HG02610 (cell line): ENCODE measurements around the gene COL5A1.
"Not testable (repeated sequence)": the region's sequence is repeated elsewhere in the genome, so short reads cannot be mapped to it uniquely, and the experiment has no call there.

Experiments used
- ATAC-seq: cut with Tn5 transposase; IDR thresholded peaks from one replicate; pipeline ENCODE4 v1.9.1; 2021; ENCODE audit warnings: mild to moderate bottlenecking, moderate library complexity; ENCODE audit not compliant: unreplicated experiment

The COL5A1 gene

GRCh38 chr9:134688661-134689320 lies 47.2 kb downstream of the COL5A1 start:
- no peak for ATAC-seq

DNA sequence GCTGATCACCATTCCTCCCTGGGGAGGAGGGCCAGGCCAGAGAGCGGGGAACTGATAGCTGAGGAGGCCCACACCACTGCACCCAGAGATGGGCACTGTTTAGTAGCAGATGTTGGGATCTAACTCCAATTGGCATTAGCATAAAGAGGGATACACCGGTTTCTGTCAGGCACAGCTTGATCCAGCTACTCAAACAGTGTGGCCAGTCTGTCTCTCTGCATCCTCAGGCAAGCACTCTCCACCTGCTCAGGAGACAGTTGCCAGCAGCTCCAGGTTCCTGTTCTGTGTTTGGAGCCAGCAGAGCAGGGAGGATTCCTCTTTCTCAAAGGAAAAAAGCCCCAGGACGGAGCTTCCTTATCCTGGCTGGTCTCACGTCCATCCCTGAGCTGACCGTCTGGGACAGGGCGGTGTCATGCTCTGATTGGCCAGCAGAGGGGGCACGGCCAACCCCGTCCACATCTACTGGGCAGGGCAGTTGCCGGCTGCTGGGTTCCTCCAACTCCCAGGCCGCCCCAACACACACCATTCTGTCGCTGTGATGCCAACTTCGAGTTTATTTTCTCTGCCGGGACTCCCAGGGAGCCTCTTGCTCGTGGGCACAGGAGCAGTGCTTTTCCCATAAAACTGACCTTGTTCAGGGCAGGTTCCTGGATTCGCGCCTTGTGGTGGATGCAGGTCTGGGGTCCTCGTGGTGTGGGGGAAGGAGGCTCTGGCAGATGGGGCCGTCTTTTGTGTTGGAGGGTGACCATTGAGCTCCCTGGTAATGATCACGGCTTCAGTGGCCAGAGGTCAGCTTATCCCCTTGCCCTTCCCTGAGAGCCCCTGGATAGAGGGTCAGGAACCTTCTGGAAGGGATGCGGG lies 47.9 kb downstream of the COL5A1 start:
- no peak for ATAC-seq

DNA sequence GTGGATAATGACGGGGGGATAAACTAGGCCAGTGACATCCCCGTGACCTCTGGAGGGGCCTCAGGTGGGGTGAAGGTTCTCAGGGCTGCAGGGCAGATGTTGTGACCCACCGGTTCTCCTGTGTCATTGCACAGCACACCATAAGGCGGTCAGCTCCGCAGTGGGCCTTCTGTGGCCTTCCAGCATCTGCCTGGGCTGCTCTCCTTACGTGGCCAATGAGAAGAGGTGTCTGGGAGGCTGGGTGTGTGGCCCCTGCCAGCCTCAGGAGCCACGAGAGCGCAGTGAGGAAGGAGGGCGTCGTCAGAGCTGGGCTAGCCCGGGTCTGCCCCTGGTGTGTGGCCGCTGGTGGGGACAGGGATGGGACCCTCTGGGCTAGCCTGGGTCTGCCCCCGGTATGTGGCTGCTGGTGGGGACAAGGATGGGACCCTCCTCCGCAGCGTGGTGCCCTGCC lies 48.7 kb downstream of the COL5A1 start:
- ATAC-seq, result no peak

DNA sequence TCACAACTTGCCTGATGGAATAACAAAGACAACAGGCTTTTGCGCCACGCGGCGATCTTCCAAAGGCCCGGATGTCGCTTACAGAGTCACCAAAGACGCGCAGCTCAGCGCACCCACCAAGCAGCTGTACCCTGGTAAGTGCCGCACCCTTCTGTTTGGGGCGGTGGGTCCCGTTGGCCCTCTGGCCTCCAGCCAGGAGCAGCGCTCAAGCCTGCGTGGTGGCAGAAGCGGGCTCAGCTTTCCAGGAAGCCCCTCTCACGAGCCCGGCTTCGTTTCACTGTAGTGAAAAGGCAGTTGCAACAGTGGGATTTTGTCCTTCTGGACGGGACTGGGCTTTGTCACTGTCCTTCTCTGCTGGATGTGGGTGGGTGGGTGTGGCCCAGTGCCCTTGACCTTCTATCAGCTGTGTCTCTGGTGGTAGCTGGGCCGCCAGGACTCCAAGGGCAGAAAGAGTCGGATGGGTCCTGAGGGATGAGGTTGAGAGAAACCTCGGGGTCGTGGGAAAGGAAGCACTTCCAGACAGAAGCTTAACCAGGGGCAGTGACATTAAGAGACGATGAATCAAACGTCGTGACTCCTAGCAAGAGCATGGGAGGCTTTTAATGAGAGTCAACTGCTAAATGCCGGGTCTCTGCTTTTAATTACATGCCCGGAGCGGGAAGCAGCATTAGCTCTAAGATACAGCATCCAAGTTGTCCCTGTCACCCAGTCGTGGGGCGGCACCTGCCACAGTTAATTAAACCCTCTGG lies 49.5 kb downstream of the COL5A1 start:
- ATAC-seq, result no peak

DNA sequence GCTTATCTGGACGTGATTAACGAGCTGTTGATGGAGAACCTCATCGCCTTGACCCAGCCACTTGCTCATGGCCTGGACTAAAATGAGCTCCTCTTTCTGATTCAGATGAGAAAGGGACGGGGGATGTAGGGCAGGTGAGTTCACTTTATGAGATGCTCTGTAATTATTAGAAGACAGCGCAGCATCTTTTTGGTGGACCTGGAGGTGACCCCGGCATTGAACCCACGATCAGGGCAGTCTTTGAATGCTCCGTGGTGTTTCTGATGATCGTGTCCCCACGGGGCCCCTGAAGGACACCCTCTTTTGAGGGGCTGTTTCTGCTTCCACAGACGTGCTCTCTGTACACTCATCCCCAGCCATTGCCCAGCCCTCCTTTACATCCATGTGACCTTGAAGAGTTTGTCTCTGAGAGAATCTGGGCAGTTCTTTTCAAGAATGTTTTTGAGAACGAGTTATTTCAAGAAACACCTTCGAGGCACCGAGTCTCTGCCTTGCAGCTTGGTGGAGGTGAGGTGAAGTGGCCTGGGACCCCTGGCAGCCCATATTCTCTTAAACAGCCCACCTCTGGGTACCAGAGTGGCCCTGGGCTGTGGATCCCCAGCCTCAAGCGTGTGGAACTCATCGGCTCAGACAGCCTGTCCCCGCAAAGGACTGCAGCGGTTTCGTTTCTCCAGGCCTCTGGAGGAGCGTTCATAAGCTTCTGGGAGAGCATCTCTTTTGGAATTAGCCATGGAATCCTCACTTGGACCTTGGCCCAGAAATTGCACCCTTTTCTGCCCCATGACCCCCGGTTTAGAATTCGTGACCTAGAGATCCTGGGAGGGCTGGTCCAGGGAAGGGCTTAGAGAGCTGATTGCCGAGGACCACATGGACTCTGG lies 50.3 kb downstream of the COL5A1 start:
- no peak for ATAC-seq

DNA sequence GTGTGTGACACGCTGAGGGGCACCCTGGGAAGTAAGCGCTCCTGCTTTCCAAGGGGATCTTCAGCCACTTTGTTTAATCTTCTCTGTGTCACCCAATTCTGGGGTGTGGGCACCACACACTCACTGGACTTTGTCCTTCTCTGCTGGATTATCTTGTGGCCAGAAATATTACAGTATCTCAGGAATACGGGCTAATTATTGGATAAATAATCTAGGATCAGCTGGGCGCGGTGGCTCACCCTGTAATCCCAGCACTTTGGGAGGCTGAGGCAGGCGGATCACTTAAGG lies 50.9 kb downstream of the COL5A1 start:
- ATAC-seq, result no peak

DNA sequence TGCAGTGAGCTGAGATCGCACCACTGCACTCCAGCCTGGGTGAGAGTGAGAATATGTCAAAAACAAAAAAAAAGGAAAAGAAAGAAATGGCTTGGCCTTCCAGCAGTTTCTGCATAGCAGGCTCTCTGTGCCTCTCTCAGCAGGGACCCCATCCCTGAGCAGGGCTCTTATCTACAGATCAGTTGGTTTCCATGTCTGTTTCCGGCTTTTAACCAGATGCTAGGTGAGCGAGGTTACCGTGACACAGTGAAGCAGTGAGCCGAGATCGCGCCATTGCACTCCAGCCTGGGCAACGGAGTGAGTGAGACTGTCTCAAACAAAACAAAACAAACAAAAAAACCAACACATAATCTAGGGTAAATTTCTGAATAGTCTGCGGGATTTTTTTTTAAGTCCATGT lies 51.4 kb downstream of the COL5A1 start:
- ATAC-seq, result no peak

DNA sequence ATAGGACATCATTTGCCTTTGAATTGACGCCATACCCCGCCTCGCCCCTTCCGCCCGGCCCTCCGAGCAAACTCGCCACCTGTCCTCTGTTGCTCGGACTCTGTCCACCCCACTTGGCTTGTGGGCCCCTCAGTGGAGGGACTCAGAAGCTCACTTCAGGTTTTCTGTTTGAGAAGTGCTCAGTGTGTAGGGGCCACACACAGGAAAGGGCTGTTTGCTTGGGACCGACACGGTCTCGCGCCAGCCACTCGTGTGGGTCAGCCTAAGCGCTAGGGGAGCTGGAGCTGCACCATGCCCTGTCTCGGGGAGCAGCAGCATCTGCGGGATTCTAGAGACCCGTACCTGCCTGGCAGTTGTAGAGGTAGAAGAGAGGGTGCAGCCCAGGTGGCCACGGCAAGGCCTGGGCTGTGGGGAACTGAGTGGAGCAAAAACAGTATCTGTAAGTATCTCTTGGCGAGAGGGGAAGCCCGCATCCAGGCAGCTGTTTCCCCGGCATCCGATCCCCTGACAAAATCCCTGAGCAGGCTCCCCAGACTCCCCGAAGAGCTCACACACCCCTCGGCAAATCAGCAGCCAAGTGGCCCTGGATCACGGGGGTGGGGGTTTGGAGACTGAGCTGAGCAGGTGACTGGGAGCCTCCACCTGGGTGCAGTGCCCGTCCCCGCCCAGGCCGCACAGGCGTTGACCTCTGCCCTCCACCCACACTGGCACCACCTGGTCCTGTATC lies 52.2 kb downstream of the COL5A1 start:
- no peak for ATAC-seq

- no peak for ATAC-seq
Measured at GRCh38 chr9:134694368-134694665, 52.7 kb downstream of the COL5A1 start.

DNA sequence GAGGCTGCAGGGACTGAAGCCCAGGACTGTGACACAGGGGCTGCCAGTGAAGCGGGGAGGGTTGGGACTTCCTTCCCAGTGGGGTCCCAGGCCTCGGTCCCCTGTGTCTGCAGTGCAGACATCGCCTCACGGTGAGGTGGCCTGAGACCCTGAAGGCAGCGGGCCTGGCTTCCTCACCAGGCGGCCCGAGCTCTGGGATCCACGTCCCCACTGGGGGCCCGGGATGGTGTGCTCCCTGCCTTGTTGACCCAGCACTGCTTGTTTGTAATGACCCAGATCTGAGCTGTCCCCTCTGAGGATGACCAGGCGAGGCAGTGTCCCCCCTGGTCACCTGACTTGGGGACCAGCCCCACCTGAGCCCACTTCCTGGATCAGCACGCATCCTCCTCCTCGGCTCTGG lies 53.1 kb downstream of the COL5A1 start:
- no peak for ATAC-seq

DNA sequence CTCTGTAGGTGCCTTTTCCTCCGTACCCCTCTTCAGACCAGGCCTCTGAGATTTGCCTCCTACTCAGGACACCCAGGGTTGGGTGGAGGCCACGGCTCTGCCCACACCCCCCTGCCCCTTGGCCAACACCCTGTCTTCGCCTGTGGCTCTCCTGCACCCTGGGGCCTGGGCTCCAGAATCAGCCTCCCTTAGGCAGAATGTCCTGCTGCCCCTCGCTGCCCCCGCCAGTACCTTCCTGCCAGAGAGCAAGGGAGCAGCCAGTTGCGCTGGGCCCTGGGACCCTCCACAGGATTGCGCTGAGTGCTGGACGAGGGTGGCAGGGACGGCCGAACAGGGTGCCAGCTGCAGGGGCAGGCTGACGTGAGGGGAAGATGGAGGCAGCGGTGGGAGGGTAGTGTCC lies 53.5 kb downstream of the COL5A1 start:
- no peak for ATAC-seq

DNA sequence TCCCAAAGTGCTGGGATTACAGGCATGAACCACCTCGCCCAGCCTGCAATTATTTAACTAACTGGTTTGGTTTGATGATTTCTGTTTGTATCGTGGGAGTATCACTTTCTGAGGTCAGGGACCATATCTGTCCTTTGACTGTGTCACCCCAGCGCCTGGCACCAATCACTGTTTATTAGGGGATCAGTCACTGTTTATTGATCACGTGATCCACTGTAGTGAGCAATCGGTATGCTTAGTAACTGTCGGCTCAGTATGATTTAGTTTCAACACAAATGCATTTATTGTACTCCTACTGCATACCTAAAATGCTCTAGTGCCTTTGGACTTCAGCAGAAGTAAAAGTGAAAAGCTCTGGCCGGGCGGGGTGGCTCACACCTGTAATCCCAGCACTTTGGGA lies 54.8 kb downstream of the COL5A1 start:
- ATAC-seq, result no peak

DNA sequence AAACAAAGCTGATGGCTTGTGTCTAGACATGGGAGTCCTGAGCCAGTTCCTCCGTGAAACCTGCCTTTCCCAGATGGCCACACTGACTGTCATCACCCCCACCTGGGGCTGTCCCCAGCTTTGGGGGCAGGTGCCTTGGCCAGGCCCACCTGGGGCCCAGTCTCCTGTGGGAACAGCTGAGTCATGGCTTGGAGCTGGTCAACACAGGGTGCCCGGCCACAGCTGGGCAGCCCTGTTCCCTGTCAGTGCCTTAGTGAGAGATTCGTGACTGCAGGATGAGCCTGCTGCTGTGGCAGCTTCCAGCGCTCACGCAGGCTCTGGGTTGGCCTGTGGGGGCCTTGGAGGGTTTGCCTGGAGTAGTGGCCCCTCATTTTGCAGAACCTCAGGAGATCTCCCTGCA lies 56.5 kb downstream of the COL5A1 start:
- no peak for ATAC-seq

GRCh38 chr9:134698587-134699342 lies 57.2 kb downstream of the COL5A1 start:
- ATAC-seq, result no peak

GRCh38 chr9:134699343-134699740 lies 57.7 kb downstream of the COL5A1 start:
- no peak for ATAC-seq

- no peak for ATAC-seq
Measured at GRCh38 chr9:134700636-134701350, 59.2 kb downstream of the COL5A1 start.

DNA sequence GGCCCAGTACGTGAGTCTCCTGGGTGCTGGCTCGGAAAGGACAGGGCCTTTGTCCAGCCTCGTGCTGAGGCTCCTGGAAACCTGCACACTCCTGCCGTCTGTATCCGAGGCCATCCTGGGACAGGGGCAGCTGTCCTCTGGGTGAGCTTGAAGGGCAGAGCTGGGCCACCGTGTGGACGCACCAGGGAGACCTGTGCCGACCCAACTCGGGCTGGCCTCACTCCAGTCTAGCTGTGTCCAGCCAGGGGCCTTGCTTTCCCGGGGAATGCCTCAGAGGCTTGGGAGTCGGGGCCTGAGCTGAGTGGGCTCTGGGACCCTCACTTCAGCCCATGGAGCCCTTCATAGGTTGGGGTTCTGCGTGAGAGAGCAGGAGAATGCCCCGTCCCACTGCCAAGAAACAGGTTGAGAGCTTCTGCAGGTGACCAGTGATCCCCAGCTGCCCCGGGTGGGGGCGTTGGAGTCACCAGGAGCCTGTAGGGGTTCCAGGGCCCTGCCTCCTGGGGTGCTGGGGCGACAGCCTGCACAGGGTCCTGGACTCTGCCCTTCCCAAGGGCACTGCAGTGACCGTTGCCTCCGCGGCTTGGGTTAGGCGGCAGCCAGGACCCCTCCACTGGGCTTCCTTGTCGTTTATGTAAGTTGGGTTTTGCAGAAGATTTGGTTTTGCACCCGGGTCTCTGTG lies 60.1 kb downstream of the COL5A1 start:
- no peak for ATAC-seq

- ATAC-seq, result no peak
Measured at GRCh38 chr9:134702291-134702690, 60.7 kb downstream of the COL5A1 start.

DNA sequence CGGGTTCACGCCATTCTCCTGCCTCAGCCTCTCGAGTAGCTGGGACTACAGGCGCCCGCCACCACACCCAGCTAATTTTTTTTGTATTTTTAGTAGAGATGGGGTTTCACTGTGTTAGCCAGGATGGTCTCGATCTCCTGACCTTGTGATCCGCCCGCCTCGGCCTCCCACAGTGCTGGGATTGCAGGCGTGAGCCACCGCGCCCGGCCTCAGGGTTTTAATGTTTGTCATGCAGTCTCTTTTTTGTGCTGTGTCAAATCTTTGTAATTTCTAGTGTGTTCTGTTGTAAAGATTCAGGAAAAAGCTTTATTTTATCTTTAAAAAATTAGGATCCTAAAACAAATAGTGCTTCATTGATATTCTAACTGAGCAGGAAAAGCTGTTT lies 62.1 kb downstream of the COL5A1 start:
- ATAC-seq, result not testable (repeated sequence)
